Activated CD4-positive, alpha-beta memory T cell treated with anti-CD3 and anti-CD28 coated beads for 36 hours (primary cell): ENCODE results near the gene C1orf210. TPM values are rescaled to one million over a fixed set of nuclear protein-coding genes. Genes with fewer than 3 reads are reported as not detected.

Source experiments
- CTCF ChIA-PET: fragments of 350-600 bp; sonication (Branson Sonifier 250); formaldehyde crosslinking; loops from one replicate; lab custom pipeline; 2021; ENCODE audit warnings: antibody characterized with exemption, inconsistent platforms; lab: Charles Lee
- POLR2A ChIA-PET: fragments of 350-600 bp; sonication (Branson Sonifier 250); formaldehyde crosslinking; loops from one replicate; lab custom pipeline; 2021; ENCODE audit warnings: antibody characterized with exemption; lab: Charles Lee
- DNase-seq: peaks from one replicate; pipeline ENCODE4 v3.0.0-alpha.2; 2020
- H3K27ac Mint-ChIP-seq: one replicate; pipeline ENCODE4 v1.8.0; 2021; ENCODE audit warnings: mixed read lengths
- H3K27me3 Mint-ChIP-seq: one replicate; pipeline ENCODE4 v1.8.0; 2021; ENCODE audit warnings: mixed read lengths
- H3K36me3 Mint-ChIP-seq: one replicate; pipeline ENCODE4 v1.8.0; 2021; ENCODE audit warnings: mixed read lengths
- H3K4me1 Mint-ChIP-seq: one replicate; pipeline ENCODE4 v1.8.0; 2021; ENCODE audit warnings: low read depth, mixed read lengths
- H3K4me3 Mint-ChIP-seq: one replicate; pipeline ENCODE4 v1.8.0; 2021; ENCODE audit warnings: mild to moderate bottlenecking, mixed read lengths
- H3K9me3 Mint-ChIP-seq: one replicate; pipeline ENCODE4 v1.8.0; 2021; ENCODE audit warnings: mixed read lengths
- intact Hi-C: fragments of 100-400 bp; cut with micrococcal nuclease; formaldehyde crosslinking; loops from one replicate; pipeline ENCODE4 v1.15.1; 2023
- total RNA-seq, 2 experiments: library from RNA; stranded (reverse); gene quantifications; one replicate each; pipeline ENCODE4 v1.2.3, GENCODE V29; 2021

Gene C1orf210
- total RNA-seq, 2 experiments from 2014 or later, result not detected

GRCh38 chr1:43300378-43301094, 15.2 kb upstream of the C1orf210 start, which contains the start of gene TIE1:
TSS of gene TIE1 (plus strand) at chr1:43300982. CDS start at chr1:43301072, 90 bp downstream.
- Mint-ChIP-seq H3K27me3 (no peaks in the 10 kb centered on the region), H3K27ac (no peak within 1 kb of the TSS), H3K4me3 (no peak within 1 kb of the TSS), H3K9me3 (no peaks in the 10 kb centered on the region), H3K4me1 (peaks cover 6% of the 10 kb centered on the region), H3K36me3 (no peaks in the 10 kb centered on the region)
- no peak for DNase-seq
- intact Hi-C loops, result no loop called here
- ChIA-PET POLR2A (no interaction called here), CTCF (no interaction called here)

- Mint-ChIP-seq H3K9me3 (no peaks in the 10 kb centered on the region), H3K27ac (no peak overlapping the region), H3K4me3 (no peak overlapping the region), H3K36me3 (no peaks in the 10 kb centered on the region), H3K27me3 (no peaks in the 10 kb centered on the region), H3K4me1 (peaks cover 16% of the 10 kb centered on the region)
- ChIA-PET CTCF (no interaction called here), POLR2A (no interaction called here)
- no peak for DNase-seq
- intact Hi-C loops, result no loop called here
These were observed 13.7 kb upstream of the C1orf210 start for GRCh38 chr1:43299101-43299500.

GRCh38 chr1:43298055-43298454, 12.7 kb upstream of the C1orf210 start:
- H3K4me3 Mint-ChIP-seq, result no peak overlapping the region
- H3K36me3 Mint-ChIP-seq, result no peaks in the 10 kb centered on the region
- peaks cover 16% of the 10 kb centered on the region for H3K4me1 Mint-ChIP-seq
- no peak for DNase-seq
- H3K27me3 Mint-ChIP-seq, result no peaks in the 10 kb centered on the region
- H3K9me3 Mint-ChIP-seq, result no peaks in the 10 kb centered on the region
- intact Hi-C loops, result no loop called here
- H3K27ac Mint-ChIP-seq, result no peak overlapping the region
- ChIA-PET CTCF (no interaction called here), POLR2A (no interaction called here)

GRCh38 chr1:43296207-43296606, 10.8 kb upstream of the C1orf210 start:
- H3K36me3 Mint-ChIP-seq, result no peaks in the 10 kb centered on the region
- ChIA-PET POLR2A (no interaction called here), CTCF (no interaction called here)
- peaks cover 16% of the 10 kb centered on the region for H3K4me1 Mint-ChIP-seq
- H3K9me3 Mint-ChIP-seq, result no peaks in the 10 kb centered on the region
- intact Hi-C loops, result no loop called here
- no peak for DNase-seq
- no peak overlapping the region for H3K4me3 Mint-ChIP-seq
- H3K27me3 Mint-ChIP-seq, result no peaks in the 10 kb centered on the region
- H3K27ac Mint-ChIP-seq, result peak overlapping the region; percentile 30

GRCh38 chr1:43294761-43295160, 9.4 kb upstream of the C1orf210 start:
- Mint-ChIP-seq H3K9me3 (no peaks in the 10 kb centered on the region), H3K36me3 (no peaks in the 10 kb centered on the region), H3K27ac (no peak overlapping the region), H3K4me1 (peaks cover 16% of the 10 kb centered on the region), H3K27me3 (no peaks in the 10 kb centered on the region), H3K4me3 (no peak overlapping the region)
- CTCF ChIA-PET, result no interaction called here
- intact Hi-C loops, result no loop called here
- DNase-seq, result no peak
- POLR2A ChIA-PET, result no interaction called here

GRCh38 chr1:43293896-43294760, 8.7 kb upstream of the C1orf210 start:
- no peak for DNase-seq
- H3K9me3 Mint-ChIP-seq, result no peaks in the 10 kb centered on the region
- H3K27ac Mint-ChIP-seq, result no peak overlapping the region
- peaks cover 16% of the 10 kb centered on the region for H3K4me1 Mint-ChIP-seq
- ChIA-PET CTCF (no interaction called here), POLR2A (no interaction called here)
- intact Hi-C loops, result no loop called here
- H3K36me3 Mint-ChIP-seq, result no peaks in the 10 kb centered on the region
- no peak overlapping the region for H3K4me3 Mint-ChIP-seq
- no peaks in the 10 kb centered on the region for H3K27me3 Mint-ChIP-seq

- POLR2A ChIA-PET, result no interaction called here
- H3K27me3 Mint-ChIP-seq, result no peaks in the 10 kb centered on the region
- CTCF ChIA-PET, result no interaction called here
- DNase-seq, result no peak
- H3K4me3 Mint-ChIP-seq, result no peak overlapping the region
- H3K27ac Mint-ChIP-seq, result no peak overlapping the region
- intact Hi-C loops, result no loop called here
- H3K36me3 Mint-ChIP-seq, result no peaks in the 10 kb centered on the region
- H3K4me1 Mint-ChIP-seq, result peaks cover 16% of the 10 kb centered on the region
- no peaks in the 10 kb centered on the region for H3K9me3 Mint-ChIP-seq
These were observed 7.8 kb upstream of the C1orf210 start for GRCh38 chr1:43293176-43293575.

GRCh38 chr1:43292679-43293078, 7.3 kb upstream of the C1orf210 start:
- intact Hi-C loops, result no loop called here
- Mint-ChIP-seq H3K4me1 (peaks cover 16% of the 10 kb centered on the region), H3K9me3 (no peaks in the 10 kb centered on the region), H3K27me3 (no peaks in the 10 kb centered on the region), H3K27ac (no peak overlapping the region), H3K36me3 (no peaks in the 10 kb centered on the region), H3K4me3 (no peak overlapping the region)
- POLR2A ChIA-PET, result interaction anchor here (0.6 kb wide), 1 partner anchor 75 kb away, joined by 4 read pairs; the partner anchor contains the start of gene ELOVL1
- CTCF ChIA-PET, result no interaction called here
- DNase-seq, result no peak

GRCh38 chr1:43292216-43292615, 6.8 kb upstream of the C1orf210 start:
- Mint-ChIP-seq H3K4me3 (no peak overlapping the region), H3K9me3 (no peaks in the 10 kb centered on the region), H3K27ac (no peak overlapping the region), H3K36me3 (no peaks in the 10 kb centered on the region), H3K4me1 (peaks cover 16% of the 10 kb centered on the region), H3K27me3 (no peaks in the 10 kb centered on the region)
- CTCF ChIA-PET, result no interaction called here
- no peak for DNase-seq
- intact Hi-C loops, result no loop called here
- POLR2A ChIA-PET, result interaction anchor here (0.6 kb wide), 1 partner anchor 76 kb away, joined by 4 read pairs; the partner anchor contains the start of gene ELOVL1

GRCh38 chr1:43288785-43289706, 3.7 kb upstream of the C1orf210 start:
- H3K36me3 Mint-ChIP-seq, result no peaks in the 10 kb centered on the region
- DNase-seq, result no peak
- H3K27me3 Mint-ChIP-seq, result no peaks in the 10 kb centered on the region
- intact Hi-C loops, result no loop called here
- H3K4me1 Mint-ChIP-seq, result no peaks in the 10 kb centered on the region
- no peak overlapping the region for H3K4me3 Mint-ChIP-seq
- ChIA-PET CTCF (no interaction called here), POLR2A (interaction anchor here (1.6 kb wide), 1 partner anchor 14 kb away, joined by 3 read pairs; no protein-coding TSS in a partner anchor)
- no peak overlapping the region for H3K27ac Mint-ChIP-seq
- H3K9me3 Mint-ChIP-seq, result no peaks in the 10 kb centered on the region

- ChIA-PET POLR2A (no interaction called here), CTCF (no interaction called here)
- H3K4me3 Mint-ChIP-seq, result no peak overlapping the region
- no peak overlapping the region for H3K27ac Mint-ChIP-seq
- no peaks in the 10 kb centered on the region for H3K4me1 Mint-ChIP-seq
- H3K9me3 Mint-ChIP-seq, result no peaks in the 10 kb centered on the region
- H3K36me3 Mint-ChIP-seq, result no peaks in the 10 kb centered on the region
- DNase-seq, result no peak
- no peaks in the 10 kb centered on the region for H3K27me3 Mint-ChIP-seq
- intact Hi-C loops, result no loop called here
These were observed 2.8 kb upstream of the C1orf210 start for GRCh38 chr1:43288058-43288784.
